NCI-H2227 (cell line): Measurements from ENCODE around the gene SHANK3.
"Not testable (repeated sequence)": the region's sequence is repeated elsewhere in the genome, so short reads cannot be mapped to it uniquely, and the experiment has no call there.

Experiments
- DNase-seq: peaks from one replicate; lab custom pipeline; 2025; ENCODE audit not compliant: unreplicated experiment; lab: John Stamatoyannopoulos, UW

Gene SHANK3

DNA sequence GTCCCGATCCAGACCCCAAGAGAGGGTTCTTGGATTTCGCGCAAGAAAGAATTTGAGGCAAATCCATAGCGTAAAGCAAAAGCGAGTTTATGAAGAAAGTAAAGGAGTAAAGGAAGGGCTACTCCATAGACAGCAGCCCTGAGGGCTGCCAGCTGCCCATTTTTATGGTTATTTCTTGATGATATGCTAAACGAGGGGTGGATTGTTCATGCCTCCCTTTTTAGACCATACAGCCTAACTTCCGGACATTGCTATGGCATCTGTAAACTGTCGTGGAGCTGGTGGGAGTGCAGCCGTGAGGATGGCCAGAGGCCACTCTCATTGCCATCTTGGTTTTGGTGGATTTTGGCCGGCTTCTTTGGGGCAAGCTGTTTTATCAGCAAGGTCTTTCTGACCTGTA, 19.4 kb upstream of the SHANK3 start:
- DNase-seq: no peak

DNA sequence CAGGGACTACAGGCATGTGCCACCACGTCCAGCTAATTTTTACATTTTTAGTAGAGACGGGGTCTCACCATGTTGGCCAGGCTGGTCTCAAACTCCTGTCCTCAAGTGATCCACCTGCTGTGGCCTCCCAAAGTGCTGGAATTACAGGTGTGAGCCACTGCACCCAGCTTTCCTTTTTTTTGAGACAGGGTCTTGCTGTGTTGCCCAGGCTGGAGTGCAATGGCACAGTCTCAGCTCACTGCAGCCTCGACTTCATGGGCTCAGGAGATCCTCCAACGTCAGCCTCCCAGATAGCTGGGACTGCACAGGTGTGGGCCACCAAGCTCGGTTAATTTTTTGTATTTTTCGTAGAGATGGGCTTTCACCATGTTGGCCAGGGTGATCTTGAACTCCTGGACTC, 18.0 kb upstream of the SHANK3 start:
- not testable (repeated sequence) for DNase-seq

DNA sequence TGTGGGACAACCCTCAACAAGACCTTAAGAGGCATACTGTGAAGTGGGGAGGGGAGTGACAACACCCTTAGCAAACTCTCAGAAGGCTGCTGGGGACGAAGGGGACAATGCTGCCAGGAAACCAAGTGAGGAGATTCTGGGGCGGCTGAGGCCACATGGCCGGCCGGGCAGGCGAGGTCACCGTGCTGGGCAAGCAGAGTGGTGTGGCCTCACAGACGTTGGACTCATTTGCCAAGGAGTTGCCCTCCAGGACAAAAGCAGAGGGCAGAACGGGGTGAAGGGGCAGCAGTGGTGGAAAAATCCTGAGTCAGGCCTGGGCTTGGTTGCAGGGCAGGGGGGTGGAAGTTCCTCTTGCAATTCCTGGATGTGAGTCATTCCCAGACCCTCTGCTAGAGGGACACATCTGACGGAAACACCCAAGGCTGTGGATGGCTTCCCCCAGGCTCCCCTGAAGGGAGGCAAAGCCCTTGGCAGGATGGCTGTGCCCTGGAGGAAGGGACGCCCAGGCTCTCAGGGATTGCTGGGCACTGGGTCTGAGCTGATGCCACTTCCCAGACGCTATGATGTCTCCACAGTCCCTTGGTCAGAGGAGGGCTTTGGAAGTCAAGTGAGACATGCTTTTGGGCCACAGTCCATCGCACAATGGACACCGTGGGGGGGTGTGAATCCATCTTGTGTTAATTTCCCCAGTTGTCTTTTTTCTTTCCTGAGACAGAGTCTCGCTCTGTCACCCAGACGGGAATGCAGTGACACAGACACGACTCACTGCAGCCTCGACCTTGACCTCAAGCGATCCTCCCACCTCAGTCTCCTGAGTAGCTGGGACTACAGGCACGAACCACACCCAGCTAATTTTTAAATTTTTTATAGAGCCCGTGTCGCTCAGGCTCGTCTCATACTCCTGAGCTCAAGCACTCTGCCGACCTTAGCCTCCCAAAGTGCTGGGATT, 16.2 kb upstream of the SHANK3 start:
- DNase-seq: no peak

DNA sequence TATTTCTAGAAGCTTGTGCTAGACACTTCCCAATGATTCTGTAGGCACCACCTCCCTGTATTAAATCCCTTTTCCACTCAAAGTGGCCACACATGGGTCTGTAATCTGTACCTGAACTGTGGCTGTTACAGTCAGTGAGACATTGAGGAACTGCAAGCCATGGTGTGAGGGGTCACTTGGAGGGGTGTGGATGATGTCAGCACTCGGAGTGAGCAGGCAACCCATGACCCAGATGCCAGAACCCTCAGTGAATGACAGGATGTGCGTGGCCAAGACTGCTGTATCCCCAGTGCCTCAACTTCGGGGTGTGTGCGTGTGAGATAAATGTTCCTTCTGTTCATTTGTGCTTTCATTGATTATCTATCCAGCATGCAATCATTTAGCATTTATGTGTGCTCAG, 14.7 kb upstream of the SHANK3 start:
- no peak for DNase-seq

DNA sequence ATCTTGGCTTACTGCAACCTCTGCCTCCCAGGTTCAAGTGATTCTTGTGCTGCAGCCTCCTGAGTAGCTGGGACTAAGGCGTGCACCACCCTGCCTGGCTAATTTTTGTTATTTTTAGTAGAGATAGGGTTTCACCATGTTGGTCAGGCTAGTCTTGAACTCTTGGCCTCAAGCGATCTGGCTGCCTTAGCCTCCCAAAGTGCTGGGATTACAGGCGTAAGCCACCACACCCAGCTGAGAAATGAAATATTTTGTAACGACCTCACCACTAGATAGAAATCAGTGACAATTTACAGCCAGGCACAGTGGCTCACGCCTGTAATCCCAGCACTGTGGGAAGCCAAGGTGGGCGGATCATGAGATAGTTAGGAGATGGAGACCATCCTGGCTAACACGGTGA, 12.9 kb upstream of the SHANK3 start:
- not testable (repeated sequence) for DNase-seq

DNA sequence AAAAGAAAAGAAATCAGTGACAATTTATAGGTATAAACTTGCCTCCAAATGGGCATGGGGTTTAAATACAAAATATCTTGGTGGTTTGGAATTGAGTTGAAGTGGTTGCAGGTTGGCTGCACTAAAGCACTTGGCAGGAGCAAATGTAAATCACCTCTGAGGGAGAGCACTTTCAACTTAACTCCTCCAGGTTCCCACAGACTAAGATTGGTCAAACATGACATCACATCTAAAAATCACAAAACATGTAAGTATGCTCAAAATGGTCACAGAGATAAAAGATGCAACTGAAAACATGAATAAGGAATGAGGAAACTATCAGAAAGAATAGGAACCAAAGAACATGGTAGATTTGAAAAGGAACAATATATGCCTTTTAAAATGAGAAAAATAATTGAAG, 12.3 kb upstream of the SHANK3 start:
- no peak for DNase-seq

DNA sequence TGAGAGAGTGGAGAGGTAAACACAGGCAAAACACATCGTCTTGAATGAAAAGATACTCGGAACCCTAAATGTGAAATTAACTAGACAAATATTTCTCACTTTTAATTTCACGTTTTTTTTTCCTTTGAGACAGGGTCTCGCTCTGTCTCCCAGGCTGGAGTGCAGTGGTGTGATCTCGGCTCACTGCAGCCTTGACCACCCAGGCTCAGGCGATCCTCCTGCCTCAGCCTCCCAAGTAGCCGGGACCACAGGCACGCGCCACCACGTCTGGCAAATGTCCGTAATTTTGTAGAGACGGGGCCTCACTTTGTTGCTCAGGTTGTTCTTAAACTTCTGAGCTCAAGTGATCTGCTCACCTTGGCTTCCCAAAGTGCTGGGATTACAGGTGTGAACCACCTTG, 7.4 kb upstream of the SHANK3 start:
- DNase-seq: no peak

DNA sequence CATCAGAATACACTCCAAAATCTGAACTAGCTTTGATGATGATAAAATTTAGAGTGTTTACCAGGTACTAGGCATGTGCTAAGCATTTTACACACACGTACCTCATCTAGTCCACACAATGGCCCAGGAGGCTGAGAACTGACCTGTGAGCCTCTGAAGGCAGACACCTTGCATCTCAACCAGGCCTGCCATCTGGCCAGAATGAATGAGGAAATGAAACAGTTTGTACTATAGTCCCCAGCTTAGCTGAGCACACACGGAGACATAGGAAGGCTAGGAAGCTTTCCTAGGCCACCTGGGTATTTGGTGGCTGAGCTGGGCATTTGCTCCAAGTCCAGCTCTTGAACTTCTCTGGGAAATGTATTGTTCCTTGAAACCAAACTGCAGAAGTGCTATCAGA, 6.9 kb upstream of the SHANK3 start:
- no peak for DNase-seq

DNA sequence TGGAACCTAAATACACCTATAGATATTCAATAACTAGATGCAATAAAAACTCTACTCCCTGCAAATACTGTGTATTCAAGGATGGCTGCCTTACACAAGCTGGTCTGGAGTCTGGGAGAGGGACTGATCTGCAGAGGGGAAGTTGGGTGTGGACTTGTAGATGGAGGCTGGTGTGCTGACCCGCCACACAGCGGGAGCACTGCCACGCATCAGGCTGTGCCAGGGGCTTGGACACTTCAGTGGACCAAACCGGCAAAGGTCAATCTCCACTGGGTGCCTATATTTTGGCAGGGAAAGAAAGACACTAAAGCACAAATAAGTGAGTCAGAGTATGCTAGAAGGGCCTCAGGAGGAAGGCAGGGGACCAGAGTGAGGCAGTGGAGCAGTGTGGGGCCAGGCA, 2.1 kb upstream of the SHANK3 start:
- no peak for DNase-seq

DNA sequence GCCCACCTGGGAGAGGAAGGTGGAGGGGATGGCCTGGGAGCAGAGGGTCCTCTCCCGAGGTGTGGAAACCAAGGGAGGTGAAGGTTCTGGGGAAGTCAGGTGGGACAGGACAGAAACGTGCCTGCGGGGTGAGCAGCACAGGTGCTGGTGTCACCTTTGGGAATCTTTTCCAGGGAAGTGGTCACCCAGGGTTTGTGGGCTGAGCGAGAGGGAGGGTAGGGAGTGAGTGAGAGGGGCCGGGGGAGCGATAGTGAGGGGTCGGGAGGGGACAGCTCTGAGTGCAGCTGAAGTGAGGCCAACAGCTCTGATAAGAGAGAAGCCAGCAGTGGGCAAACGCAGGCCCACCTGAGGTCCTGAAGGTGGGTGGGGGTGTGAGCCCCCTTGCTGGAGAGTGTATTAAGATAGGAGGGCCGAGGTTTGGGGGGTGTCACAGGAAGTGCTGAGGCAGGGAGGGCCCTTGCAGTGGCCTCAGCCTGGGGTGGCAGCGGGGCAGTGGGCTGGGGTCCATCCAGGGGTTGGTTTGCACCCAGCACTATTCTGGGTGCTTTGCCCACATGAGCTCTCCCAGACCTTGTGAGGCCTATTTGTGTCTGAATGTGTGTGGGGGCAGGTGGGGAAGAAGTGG, 1.6 kb upstream of the SHANK3 start:
- no peak for DNase-seq

DNA sequence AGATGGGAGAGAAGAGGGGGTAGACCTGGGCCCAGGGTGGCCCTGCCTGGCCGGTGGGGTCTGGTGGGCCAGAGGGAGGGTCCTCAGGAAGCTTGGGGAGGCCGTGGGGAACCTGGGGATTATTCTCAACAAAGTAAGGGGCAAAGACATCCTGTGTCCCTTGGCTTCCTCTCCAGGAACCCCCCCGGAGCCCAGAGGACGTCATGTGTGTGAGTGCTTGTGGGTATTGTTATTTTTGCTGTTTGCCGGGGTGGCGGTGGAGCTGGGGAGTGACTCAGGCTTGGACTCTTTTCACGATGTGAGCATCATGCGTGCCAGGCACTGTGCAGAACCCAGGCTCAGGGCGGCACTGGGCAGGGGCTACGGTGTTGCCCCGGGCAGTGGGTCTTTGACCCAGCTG, 982 bp upstream of the SHANK3 start:
- no peak for DNase-seq

DNA sequence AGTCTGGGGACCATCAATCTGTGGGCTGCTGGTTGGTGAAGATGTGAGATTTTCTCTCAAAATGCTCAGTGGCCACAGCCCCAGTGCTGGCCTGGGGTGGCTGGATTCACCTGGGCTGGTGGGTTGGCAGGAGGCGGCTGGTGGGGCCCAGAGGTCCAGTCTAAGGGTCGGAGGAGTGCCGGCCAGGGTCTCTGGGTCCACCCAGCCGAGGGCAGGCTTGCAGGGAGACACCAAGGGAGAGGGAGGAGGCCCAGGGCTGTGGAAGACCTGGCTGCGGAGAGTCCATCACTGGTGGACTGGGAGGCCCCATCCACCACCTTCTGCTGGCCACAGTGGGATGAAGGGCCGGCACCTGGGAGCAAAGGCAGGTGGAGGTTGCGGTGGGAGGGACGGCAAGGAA, 582 bp upstream of the SHANK3 start:
- DNase-seq: no peak

DNA sequence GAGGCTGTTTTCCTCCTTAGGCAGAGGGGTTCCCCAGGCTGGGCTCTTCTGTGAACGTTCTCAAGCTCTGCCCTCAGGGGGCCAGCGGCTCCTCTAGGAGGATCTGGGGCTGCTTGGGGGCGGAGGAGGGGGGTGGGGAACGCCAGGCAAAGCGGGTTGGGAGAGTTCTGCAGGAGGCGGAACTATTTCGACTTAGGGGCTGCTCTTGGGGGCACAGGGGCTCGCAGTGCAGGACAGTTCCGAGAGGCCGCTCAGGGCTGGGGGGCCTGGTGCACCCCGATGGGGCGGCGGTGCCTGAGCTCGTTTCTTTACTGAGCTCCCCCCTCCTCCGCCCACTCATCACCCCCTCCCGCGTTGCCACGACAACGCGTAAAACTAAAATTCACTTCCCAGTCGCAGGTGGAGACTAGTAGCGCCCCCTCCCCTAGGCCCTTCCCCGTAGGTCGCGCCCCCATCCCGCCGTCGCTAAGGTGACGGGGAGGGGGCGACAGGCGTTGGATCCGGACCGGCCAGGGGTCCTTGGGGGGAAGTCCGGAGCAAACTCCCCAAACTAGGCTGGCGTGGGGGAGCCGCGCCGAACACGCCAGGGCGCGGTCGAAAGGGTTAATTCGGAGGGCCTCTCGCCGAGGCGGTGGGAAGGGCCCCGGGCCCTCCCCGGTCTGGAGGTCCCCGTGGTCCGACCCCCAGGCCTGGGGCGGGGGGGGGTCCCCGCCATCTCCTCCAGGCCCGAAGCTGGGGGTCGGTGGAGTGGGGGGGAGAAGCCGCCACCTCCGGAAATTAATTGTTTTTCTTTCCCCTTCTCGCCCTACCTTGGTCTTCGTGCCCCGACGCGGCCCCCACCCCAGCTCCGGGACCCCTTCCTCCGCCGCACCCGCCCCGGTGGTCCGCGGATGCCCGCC, 857 bp downstream of the SHANK3 start:
- DNase-seq: peak; percentile 50

DNA sequence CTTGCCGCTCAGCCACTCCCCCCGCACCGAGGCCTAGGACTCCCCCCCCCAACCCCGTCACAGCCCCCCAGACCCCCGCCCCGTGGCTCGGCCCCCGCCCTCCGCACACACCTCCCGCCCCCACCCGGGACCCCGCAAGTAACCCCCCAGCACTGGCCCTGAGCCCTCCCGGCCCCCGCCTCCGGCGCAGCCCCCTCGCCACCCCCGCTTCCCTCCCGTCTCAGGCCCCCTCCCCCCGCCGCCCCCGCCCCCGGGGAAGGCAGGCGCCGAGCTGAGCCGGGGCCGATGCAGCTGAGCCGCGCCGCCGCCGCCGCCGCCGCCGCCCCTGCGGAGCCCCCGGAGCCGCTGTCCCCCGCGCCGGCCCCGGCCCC, 1.5 kb downstream of the SHANK3 start:
- peak; percentile 38 for DNase-seq

DNA sequence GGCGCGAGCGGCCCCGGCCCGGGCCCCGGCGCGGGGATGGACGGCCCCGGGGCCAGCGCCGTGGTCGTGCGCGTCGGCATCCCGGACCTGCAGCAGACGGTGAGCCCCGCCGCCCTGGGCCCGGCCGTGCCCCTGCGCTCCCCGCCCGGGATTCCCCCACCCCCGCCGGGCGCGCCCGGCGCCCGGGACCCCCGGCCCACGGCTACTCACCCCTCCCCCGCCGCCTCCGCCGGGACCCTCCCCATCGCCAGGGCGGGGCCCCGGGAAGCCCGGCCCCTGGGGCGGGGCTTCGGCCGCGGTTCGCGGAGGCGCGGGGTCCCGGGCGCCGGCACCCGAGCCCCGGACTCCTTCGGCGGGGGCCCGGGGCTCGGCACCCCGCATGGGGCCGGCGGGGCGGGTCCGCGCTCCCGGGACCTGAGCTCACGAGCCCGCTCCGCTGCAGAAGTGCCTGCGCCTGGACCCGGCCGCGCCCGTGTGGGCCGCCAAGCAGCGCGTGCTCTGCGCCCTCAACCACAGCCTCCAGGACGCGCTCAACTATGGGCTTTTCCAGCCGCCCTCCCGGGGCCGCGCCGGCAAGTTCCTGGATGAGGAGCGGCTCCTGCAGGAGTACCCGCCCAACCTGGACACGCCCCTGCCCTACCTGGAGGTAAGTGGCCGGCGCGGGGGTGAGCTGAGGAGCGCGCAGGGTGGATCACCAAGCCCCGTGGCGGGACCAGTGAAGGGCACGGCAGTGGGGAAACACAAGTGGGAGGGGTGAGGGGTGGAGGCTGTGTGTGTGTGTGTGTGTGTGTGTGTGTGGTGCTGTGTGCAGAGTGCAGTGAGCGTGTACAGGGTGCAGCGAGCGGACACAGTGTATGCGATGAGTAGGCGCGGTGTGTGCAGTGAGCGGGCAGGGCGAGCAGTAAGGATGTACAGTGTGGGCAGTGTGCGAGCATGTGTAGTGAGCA, 2.3 kb downstream of the SHANK3 start:
- DNase-seq: peak; percentile 79

DNA sequence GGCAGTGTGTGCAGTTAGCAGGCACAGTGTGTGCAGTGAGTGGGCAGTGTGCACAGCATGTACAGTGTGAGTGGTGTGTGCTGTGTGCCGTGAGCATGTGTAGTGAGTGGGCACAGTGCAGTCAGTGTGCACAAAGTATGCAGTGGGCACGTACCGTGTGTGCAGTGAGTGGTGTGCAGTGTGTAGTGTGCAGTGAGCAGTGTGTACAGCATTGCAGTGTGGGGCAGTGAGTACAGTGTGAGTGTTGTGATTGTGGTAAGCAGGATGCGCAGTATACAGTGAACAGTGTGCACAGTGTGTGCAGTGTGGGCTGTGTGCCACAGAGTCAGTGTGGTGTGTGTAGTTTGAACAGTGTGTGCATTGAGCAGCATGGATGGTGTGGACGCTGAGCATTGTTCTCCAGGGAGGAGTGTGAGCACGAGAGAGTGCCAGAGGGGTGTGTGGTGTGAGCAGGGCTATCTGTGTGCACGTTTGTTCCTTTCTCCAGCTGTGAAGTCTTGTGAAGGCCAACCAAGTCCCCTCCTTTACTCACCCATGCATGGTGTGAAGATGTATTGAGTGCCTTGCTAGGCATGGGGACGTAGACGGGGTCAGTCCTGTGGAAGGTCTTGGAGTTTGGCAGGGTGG, 3.0 kb downstream of the SHANK3 start:
- DNase-seq: no peak

DNA sequence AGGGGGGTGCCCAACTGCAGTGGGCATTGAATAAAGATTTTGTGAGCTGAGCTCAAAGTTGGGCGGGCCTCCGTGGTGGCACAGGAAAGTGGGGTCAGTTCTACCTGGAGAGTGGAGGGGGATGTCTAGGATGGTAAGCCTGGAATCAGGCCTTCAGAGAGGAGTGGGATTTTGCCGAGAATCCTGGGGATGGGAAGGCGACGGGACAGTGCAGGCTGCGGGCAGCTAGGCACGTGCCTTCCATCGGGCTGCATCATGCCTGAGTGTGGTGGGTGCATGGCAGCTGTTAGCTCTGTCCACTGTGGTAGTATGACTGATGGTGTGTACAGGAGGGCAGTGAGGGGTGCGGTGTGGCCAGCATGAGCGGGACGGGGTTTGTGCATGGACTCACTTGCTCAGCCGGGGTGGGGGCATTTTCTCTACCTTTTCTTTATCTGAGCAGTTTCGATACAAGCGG, 3.6 kb downstream of the SHANK3 start:
- DNase-seq: no peak

DNA sequence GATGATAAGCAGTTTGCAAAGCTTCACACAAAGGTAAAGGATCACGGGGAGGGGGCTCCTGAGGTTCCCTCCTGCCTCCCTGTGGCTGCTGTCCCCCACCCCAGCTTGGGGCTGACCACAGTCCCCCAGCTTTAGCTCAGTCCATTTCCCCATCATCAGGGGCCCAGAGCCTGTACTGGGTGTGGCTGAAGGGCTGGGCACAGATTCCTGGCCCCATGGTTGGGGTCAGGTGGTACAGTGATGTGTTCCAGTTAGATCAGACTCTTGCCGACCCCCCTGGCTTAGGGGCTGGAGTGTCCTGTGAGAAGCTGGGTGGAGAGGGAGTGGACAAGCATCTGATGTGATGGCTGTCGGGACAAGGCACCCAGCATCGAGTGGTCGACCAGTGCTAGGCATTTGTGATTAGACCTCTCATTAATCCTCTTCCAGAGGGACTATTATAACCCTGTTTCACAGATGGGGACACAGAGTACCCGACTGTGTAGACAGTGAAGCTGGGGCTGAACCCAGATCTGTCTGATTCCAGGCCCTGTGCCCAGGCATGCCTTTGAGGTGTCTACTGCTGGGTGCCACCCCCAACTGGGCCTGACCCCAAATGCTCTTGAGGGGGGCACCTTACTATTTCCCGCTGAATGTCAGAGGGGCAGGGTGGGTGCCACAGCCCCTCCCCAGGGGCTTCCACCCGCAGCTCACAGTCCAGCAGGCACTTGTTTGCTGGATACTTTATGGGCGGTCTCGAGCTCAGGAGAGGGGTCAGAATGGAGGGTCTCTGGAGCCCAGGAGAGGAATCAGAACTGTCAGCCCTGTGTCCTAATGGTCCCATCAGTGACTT, 4.3 kb downstream of the SHANK3 start:
- DNase-seq: no peak
